Kidney epithelial cell (primary cell): Measurements from ENCODE around the gene GTF2E1. TPM values are rescaled to one million over a fixed set of nuclear protein-coding genes. Genes with fewer than 3 reads are reported as not detected.
"Not testable (repeated sequence)": the region's sequence is repeated elsewhere in the genome, so short reads cannot be mapped to it uniquely, and the experiment has no call there.

Experiments
- DNase-seq: peaks from one replicate; pipeline ENCODE4 v3.0.0-alpha.2; 2010; ENCODE audit warnings: low read depth
- H3K27me3 ChIP-seq: 2 replicates; pipeline ENCODE4 v1.6.0; 2011; ENCODE audit warnings: low read length; ENCODE audit not compliant: control insufficient read depth, insufficient read depth
- H3K36me3 ChIP-seq: 2 replicates; pipeline ENCODE4 v1.5.1; 2011; ENCODE audit warnings: low read length; ENCODE audit not compliant: control insufficient read depth, insufficient read depth
- H3K4me3 ChIP-seq: 2 replicates; pipeline ENCODE4 v1.5.1; 2011; ENCODE audit warnings: low read depth, mild to moderate bottlenecking, control low read depth, low read length
- CTCF ChIP-seq: IDR thresholded peaks from 2 replicates; pipeline ENCODE4 v1.5.1; 2011; ENCODE audit warnings: mild to moderate bottlenecking, moderate library complexity, low read length, control low read depth, inconsistent platforms; ENCODE audit not compliant: insufficient read depth, poor library complexity, severe bottlenecking
- total RNA-seq: library from RNA; depleted of rRNA; stranded (reverse); fragments of >200 nt; gene quantifications from 2 replicates; pipeline ENCODE4 v1.2.3, GENCODE V29; 2015

Gene GTF2E1
- total RNA-seq, 1 donor from 2014 or later = 20.0 TPM

- Histone ChIP-seq H3K36me3 (no peaks in the 10 kb centered on the region), H3K27me3 (no peaks in the 10 kb centered on the region), H3K4me3 (no peak overlapping the region)
- DNase-seq = no peak
- no peak for TF ChIP-seq CTCF
These were observed 34.1 kb upstream of the GTF2E1 start for GRCh38 chr3:120708408-120708807.

GRCh38 chr3:120710369-120710768 is 32.2 kb upstream of the GTF2E1 start:
- Histone ChIP-seq H3K4me3 (no peak overlapping the region), H3K36me3 (no peaks in the 10 kb centered on the region), H3K27me3 (no peaks in the 10 kb centered on the region)
- no peak for TF ChIP-seq CTCF
- no peak for DNase-seq

- Histone ChIP-seq H3K36me3 (no peaks in the 10 kb centered on the region), H3K27me3 (no peaks in the 10 kb centered on the region), H3K4me3 (no peak overlapping the region)
- TF ChIP-seq CTCF = no peak
- DNase-seq = no peak
These were observed 29.3 kb upstream of the GTF2E1 start for GRCh38 chr3:120713262-120713661.

- not testable (repeated sequence) for H3K27me3 ChIP-seq, DNase-seq, H3K36me3 ChIP-seq
- peak overlapping the region; percentile 7 for H3K4me3 ChIP-seq
These were observed 23.2 kb upstream of the GTF2E1 start for GRCh38 chr3:120719167-120719834.

- TF ChIP-seq CTCF = no peak
- DNase-seq = no peak
- no peaks in the 10 kb centered on the region for H3K36me3 ChIP-seq
These were observed 15.8 kb upstream of the GTF2E1 start for GRCh38 chr3:120726791-120727190.

GRCh38 chr3:120730576-120731542 is 11.7 kb upstream of the GTF2E1 start:
- no peaks in the 10 kb centered on the region for H3K36me3 ChIP-seq
- no peak for DNase-seq
- no peaks in the 10 kb centered on the region for H3K27me3 ChIP-seq
- no peak for TF ChIP-seq CTCF
- no peak overlapping the region for H3K4me3 ChIP-seq

More at GRCh38 chr3:120726791-120727190, 15.8 kb upstream of the GTF2E1 start:
- no peak overlapping the region for H3K4me3 ChIP-seq
- H3K27me3 ChIP-seq = no peaks in the 10 kb centered on the region

GRCh38 chr3:120738006-120738405 is 4.5 kb upstream of the GTF2E1 start:
- H3K27me3 ChIP-seq, H3K4me3 ChIP-seq, DNase-seq, H3K36me3 ChIP-seq: not testable (repeated sequence)
